ENCODE results near the gene PIMREG.
"Not testable (repeated sequence)": the region's sequence is repeated elsewhere in the genome, so short reads cannot be mapped to it uniquely, and the experiment has no call there.

PIMREG gene

GRCh38 chr17:6480303-6480675 lies 36.0 kb downstream of the PIMREG start:
- no peak overlapping the region for H3K4me3 ChIP-seq (ENCODE audit: low read depth, low read length)
- TF ChIP-seq, protein P1, sequence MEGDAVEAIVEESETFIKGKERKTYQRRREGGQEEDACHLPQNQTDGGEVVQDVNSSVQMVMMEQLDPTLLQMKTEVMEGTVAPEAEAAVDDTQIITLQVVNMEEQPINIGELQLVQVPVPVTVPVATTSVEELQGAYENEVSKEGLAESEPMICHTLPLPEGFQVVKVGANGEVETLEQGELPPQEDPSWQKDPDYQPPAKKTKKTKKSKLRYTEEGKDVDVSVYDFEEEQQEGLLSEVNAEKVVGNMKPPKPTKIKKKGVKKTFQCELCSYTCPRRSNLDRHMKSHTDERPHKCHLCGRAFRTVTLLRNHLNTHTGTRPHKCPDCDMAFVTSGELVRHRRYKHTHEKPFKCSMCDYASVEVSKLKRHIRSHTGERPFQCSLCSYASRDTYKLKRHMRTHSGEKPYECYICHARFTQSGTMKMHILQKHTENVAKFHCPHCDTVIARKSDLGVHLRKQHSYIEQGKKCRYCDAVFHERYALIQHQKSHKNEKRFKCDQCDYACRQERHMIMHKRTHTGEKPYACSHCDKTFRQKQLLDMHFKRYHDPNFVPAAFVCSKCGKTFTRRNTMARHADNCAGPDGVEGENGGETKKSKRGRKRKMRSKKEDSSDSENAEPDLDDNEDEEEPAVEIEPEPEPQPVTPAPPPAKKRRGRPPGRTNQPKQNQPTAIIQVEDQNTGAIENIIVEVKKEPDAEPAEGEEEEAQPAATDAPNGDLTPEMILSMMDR (IDR thresholded peaks at IDR 0.05; ENCODE audit: low read depth, low read length) = no peak

DNA sequence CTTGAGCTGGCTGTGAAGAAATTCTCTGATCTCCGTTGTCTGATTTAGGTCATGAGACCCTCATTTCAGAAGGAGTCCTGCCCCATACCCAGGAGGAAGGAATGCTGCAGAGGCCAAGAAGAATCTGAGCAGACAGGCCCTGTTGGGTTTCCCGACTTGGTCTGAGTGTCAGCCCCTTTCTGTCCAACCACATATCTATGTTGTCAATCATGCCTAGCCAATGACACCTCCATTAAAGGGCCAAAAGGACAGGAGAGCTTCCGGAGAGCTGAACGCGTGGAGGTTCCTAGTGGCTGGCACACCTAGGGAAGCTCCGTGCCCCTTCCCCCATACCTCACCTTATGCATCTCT lies 37.8 kb downstream of the PIMREG start:
- H3K4me3 ChIP-seq (ENCODE audit: low read depth, low read length) = no peak overlapping the region
- TF ChIP-seq, protein P1 (IDR thresholded peaks at IDR 0.05; ENCODE audit: low read depth, low read length) = no peak

GRCh38 chr17:6482796-6483195 lies 38.5 kb downstream of the PIMREG start:
- H3K4me3 ChIP-seq (ENCODE audit: low read depth, low read length) = not testable (repeated sequence)

DNA sequence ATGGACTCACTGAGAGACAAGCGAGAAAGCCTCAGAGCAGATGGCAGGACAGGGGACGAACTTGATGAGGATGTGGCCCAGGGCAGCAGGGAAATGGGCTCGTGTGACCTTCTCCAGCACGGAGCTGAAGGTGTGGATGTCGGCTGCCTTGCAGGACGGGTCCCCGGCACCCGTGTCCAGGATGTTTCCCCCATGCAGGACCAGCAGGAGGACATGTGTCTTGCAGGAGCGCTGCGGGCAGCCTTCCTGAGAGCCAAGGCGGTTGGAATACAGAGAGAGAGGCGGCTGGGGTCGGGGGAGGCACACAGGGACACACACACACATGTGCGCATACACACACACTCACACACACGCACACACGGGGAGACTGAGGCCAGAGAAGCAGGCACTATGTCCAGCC lies 39.3 kb downstream of the PIMREG start:
- no peak overlapping the region for H3K4me3 ChIP-seq (ENCODE audit: low read depth, low read length)
- TF ChIP-seq, protein P1 (IDR thresholded peaks at IDR 0.05; ENCODE audit: low read depth, low read length) = no peak

DNA sequence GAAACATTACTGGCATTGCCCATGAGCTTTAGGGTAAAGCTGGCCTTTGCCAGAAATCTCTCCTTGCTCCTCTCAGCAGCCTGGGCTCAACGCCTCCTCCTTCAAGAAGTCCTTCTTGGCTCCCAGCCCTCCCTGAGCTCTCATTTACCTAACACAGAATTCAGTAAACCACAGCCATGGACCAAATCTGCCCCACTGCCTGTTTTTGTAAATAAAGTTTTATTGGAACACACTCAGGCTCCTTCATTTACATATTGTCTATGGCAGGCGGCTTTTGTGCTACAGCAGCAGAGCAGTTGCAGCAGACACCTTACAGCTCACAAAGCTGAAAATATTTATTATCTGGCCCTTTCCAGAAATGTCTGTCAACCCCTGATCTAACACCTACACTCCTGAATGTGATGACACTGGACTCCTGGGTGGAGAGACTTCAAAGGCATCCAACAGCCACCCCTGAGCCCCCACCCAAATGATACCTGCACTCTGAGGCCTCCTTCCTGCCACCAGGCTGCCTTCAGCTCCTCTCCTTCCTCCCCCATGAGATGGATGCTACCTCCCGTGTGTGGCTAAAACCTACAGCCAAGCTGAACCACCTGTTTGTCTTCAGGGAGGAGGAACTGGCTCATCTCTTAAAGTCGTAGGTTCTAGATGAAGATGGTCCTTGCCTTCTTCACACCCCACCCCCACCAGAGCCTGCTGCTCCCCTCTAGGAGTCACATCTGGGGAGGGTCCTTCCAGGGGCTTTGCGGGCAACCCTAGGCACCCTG lies 41.6 kb downstream of the PIMREG start:
- TF ChIP-seq, protein P1 (IDR thresholded peaks at IDR 0.05; ENCODE audit: low read depth, low read length) = no peak
- H3K4me3 ChIP-seq (ENCODE audit: low read depth, low read length) = no peak overlapping the region

DNA sequence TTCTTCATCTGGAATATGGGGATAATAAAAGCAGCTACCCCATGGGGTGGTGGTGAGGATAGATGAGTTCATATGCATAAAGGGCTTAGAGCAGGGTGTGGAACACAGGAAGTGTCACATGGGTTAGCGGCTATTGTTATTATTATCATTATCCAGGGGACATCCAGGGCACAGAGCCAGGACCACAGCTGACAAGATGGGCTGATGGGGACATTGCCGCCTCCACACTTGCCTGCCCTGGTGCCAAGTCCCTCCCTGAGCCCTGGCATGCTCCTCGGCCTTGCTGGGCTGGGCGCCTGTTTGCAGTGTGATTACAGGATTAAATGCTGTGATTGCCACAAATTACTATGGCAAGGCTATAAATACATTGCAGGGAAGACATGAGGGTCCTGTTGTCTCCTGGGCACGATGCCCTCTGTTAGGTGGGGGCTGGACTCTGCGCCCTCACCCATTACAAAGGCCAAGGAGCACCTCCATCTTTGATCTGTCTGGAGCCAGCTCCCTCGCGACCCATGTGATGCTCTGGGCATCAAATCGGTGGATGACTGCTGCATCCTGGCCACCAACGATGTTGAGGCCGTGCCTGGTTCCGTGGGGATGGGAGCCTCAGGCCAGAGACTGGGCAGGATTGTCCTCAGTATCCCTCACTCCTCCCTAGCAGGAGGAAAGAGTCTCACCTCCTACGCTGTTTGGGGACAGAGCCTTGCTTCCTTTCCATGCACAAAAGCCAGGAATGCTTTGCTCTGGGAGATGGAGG lies 43.2 kb downstream of the PIMREG start:
- TF ChIP-seq, protein P1 (IDR thresholded peaks at IDR 0.05; ENCODE audit: low read depth, low read length) = no peak
- no peak overlapping the region for H3K4me3 ChIP-seq (ENCODE audit: low read depth, low read length)

- no peak overlapping the region for H3K4me3 ChIP-seq (ENCODE audit: low read depth, low read length)
- TF ChIP-seq, protein P1 (IDR thresholded peaks at IDR 0.05; ENCODE audit: low read depth, low read length) = no peak
Observed at GRCh38 chr17:6488008-6488539, 43.8 kb downstream of the PIMREG start.

All from WI38 (cell line).